Articular chondrocyte of knee joint (primary cell): ENCODE data around the gene CRYGD. TPM values are rescaled to one million over a fixed set of nuclear protein-coding genes. Genes with fewer than 3 reads are reported as not detected.

ENCODE experiments used
- total RNA-seq: library from RNA; depleted of rRNA; stranded (reverse); fragments of >200 nt; gene quantifications from 2 replicates; pipeline ENCODE4 v1.2.3, GENCODE V29; 2012

The CRYGD gene
- total RNA-seq, result not detected in 2 replicates

DNA sequence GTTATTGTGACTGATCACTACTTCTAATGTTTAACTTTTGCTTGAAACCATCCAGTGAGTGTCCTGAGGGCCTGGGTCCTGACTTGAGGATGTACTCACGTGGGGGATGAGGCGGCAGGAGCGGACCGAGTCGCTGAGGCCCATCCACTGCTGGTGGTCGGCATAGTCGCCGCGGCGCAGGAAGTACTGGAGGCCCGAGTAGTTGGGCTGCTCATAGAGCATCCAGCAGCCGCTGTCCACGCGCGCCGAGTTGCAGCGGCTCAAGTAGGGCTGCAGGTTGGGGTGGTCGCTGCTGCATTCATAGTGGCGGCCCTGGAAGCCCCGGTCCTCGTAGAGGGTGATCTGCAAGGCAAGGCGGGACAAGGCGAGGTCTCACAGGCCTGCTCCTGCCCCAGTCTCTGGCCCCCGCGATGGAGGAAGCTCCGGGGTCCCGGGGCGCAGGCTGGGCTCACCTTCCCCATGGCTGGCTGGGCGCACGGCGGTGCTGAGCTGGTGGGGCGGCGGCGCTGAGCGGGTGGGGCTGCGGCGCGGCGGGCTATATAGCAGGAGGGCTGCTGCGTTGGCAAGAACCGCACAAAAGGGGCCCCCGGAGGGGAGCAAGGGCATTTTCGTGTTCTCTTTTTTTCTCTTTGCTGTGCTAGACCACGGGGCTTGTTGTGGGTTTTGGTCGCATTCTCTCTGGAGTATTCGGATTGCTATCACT lies at the start of gene CRYGD:
Gene CRYGD (minus strand): TSS at position 512 of the 703 bp plus-strand sequence. CDS start 51 bp downstream, at position 461.

DNA sequence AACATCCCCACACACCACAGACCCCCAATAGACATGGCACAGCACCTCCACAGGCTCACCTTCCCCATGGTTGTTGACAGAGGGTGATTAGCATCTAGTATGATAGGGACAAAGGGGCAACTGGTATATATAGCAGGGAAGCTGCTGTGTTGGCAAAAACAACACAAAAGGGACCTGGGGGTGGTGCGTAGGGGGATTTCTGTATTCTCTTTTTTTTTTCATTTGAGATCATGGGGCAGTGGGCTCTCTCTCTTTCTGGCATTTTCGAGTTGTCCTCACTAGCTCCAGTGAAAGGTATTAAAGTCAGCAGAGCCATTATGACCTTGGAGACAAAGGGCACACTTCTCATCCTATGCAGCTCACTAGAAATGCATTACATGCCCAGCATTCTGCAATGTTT lies 39.2 kb upstream of the CRYGD start, which contains the start of gene CRYGA:
Gene CRYGA (minus strand): TSS at position 101 of the 400 bp plus-strand sequence. CDS start 33 bp downstream, at position 68.

GRCh38 chr2:208146006-208146405 lies 21.7 kb upstream of the CRYGD start, which contains the start of gene CRYGB:
Gene CRYGB, minus strand, starts transcription at chr2:208146158. Its CDS starts 38 bp downstream, at chr2:208146120.

GRCh38 chr2:208129744-208130711 lies 5.7 kb upstream of the CRYGD start, which contains the start of gene CRYGC:
Gene CRYGC, minus strand, starts transcription at chr2:208129828. Its CDS starts 36 bp downstream, at chr2:208129792.

Other genes starting within 250 kb of the CRYGD start
- 16.8 and 17.5 TPM in 2 replicates for gene PLEKHM3, start 99.0 kb downstream of the CRYGD start, total RNA-seq
- gene CRYGC, start 5.3 kb upstream of the CRYGD start, total RNA-seq, result not detected in 2 replicates
- gene CRYGB, start 21.6 kb upstream of the CRYGD start, total RNA-seq, result not detected in 2 replicates
- gene CRYGA, start 39.1 kb upstream of the CRYGD start, total RNA-seq, result not detected in 2 replicates
- not detected in 2 replicates for gene C2orf80, start 65.5 kb upstream of the CRYGD start, total RNA-seq
- 197 and 222 TPM in 2 replicates for gene IDH1, start 130.5 kb upstream of the CRYGD start, total RNA-seq
- gene PIKFYVE, start 141.7 kb upstream of the CRYGD start, total RNA-seq, result 55.0 and 64.3 TPM in 2 replicates